Motor neuron (in vitro differentiated cells): Measurements from ENCODE around the gene WDR82. TPM values are rescaled to one million over a fixed set of nuclear protein-coding genes. Genes with fewer than 3 reads are reported as not detected.
A peak's percentile ranks its signal among the peaks of the same experiment; 100 is the strongest.

Experiments
- ATAC-seq, 8 experiments: fragments of 200-7000 bp; cut with Tn5 transposase; replicated peaks in 6 of 8; 2 replicates each; pipeline ENCODE4 v1.8.0; 2021; ENCODE audit warnings: mild to moderate bottlenecking in 8 of 8, moderate library complexity in 8 of 8
- H3K27ac ChIP-seq, 2 donors: fragments of 250-450 bp; sonication (Bioruptor Pico); 2 replicates each; pipeline ENCODE4 v1.9.0; 2021; ENCODE audit warnings: antibody characterized with exemption in 2 of 2, mild to moderate bottlenecking in 2 of 2, moderate library complexity in 1 of 2
- H3K4me1 ChIP-seq, 2 donors: fragments of 250-450 bp; sonication (Bioruptor Pico); replicated peaks in 1 of 2; 2 replicates each; pipeline ENCODE4 v1.6.1; 2021; ENCODE audit warnings: antibody characterized with exemption in 2 of 2, mild to moderate bottlenecking in 2 of 2, moderate library complexity in 1 of 2
- H3K4me3 ChIP-seq, 5 donors: fragments of 250-450 bp; sonication (Bioruptor Pico); 2 replicates each; pipeline ENCODE4 v1.9.0; 2021; ENCODE audit warnings: antibody characterized with exemption in 5 of 5, mild to moderate bottlenecking in 5 of 5, moderate library complexity in 4 of 5
- whole genome bisulfite sequencing, 10 experiments: fragments of 450-650 bp; shearing (Covaris generic); methylation state at CpG; one replicate each; pipeline ENCODE4 v1.0.0; 2022; 5-methylcytosine and 5-hydroxymethylcytosine counted together
- in situ Hi-C, 9 experiments: fragments of 400-800 bp; cut with MboI; loops; one replicate each; pipeline ENCODE4 v1.15.0; 2021; ENCODE audit warnings: low sequenced_read_pairs in 9 of 9, low pct_unique_long_range_greater_than_20kb in 2 of 9; ENCODE audit not compliant: unreplicated experiment in 9 of 9
- total RNA-seq, 8 experiments: library from RNA; unstranded; fragments of 300-600 nt; gene quantifications; 2 replicates each; pipeline versions ENCODE4 v1.2.3 to v1.2.4, GENCODE V29; 2022

Gene WDR82
- total RNA-seq, 8 experiments from 2014 or later = 48.6 to 104 (median 82.4) TPM

DNA sequence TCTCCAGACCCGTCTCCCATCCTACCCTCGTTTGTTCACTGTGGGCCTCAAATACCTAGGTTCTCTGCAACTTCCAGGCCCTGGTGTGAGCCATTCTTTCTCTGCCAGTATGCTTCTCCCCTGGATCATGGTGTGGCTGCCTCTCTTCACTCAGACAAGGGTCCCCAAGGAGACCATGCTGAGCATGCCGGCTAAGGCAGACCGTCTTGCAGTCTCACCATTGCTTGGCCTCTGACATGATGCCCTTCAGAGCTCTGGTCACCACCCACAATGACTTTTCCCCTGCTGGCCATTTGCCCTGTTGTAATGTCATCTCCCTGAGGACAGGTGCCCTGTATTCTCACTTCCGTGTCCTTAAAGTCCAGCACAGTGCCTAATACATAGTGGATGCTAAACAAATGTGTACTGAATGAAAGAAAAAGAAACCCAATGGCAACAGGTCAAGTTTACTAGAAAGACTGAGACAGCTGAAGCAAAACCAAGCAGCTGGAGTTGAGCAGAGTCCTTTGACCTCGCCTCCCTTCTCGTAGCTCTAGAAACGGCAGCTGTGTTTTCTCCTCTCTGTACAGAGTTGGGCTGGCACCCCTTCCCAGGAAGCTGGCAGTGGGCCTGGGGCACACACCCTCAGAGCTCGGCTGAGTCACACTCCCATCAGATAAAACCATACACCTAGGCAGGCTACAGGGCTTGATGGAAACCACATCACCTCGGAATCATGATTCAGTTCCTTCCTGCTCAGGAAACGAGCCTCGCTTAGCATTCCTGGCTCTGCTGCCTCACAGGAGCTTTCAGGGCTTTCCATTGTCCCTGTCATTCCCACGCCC, 61.7 kb downstream of the WDR82 start:
- in situ Hi-C loops = loop anchor here in 3 of 9 experiments (10.0 to 25.0 kb wide), 2 partner anchors 118 to 121 kb away; no protein-coding TSS in a partner anchor
- WGBS, 10 experiments = 0 to 92% (median 80%) methylated on average over 1 to 7 of the region's 13 CpGs; no CpG with 5 or more reads in 1 of the 10 experiments
- H3K4me3 ChIP-seq = no peak overlapping the region
- no peak overlapping the region for H3K27ac ChIP-seq
- peak in 3 of 8 experiments; percentile 5 to 72 (median 53) for ATAC-seq
- peaks cover 11 to 13% of the 10 kb centered on the region in 2 donors for H3K4me1 ChIP-seq

DNA sequence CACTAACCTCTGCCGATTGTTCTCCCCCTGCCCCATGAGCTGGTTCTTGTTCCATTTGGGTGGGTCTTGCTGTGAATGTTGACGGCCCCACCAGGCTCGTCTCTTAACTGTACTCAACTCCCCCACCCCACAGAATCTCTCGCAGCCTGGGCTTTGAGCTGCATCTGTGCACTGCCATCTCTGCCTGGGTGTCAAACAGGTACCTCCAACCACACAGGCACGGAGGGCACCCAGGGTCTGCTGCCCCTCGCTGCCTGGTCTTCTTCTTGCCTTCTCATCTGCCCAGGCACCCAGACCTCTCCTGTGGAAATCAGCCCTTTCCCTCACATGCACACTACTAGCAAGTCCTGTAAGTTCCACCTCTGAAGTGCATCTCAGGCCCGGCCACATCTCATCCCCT, 63.1 kb downstream of the WDR82 start:
- Histone ChIP-seq H3K4me1 (peaks cover 8 to 10% of the 10 kb centered on the region in 2 donors), H3K4me3 (no peak overlapping the region), H3K27ac (no peak overlapping the region)
- no peak for ATAC-seq
- in situ Hi-C loops = loop anchor here in 3 of 9 experiments (10.0 to 25.0 kb wide), 2 partner anchors 119 to 122 kb away; no protein-coding TSS in a partner anchor
- WGBS, 10 experiments = 93 to 100% (median 100%) methylated on average over 1 to 3 of the region's 7 CpGs; no CpG with 5 or more reads in 4 of the 10 experiments

GRCh38 chr3:52213901-52214300, 64.5 kb downstream of the WDR82 start:
- Histone ChIP-seq H3K27ac (no peak overlapping the region), H3K4me3 (no peak overlapping the region), H3K4me1 (peaks cover under 1 to 2% of the 10 kb centered on the region in 2 donors)
- in situ Hi-C loops = loop anchor here in 3 of 9 experiments (10.0 to 25.0 kb wide), 2 partner anchors 121 to 123 kb away; no protein-coding TSS in a partner anchor
- no peak for ATAC-seq

DNA sequence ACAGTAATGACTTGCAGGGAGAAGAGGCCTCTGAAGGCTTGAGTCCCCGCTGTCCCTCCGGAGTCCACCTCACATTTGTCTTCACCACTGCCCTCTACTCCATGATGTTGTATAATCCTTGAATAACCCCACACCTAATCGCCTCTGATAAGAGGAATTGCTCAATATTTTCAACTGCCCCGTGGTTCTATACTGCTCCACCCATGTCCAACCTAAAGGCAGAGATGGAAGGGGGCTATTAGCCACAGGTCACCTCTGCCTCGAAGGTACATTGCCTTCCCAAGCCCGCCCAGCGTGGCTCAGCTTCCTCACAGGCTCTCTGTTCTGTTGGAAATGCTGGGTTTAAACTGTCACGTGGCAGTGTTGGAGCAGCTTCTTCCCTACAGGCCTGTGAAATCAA, 65.4 kb downstream of the WDR82 start:
- WGBS, 10 experiments = 57 to 100% (median 87%) methylated on average over 1 to 8 of the region's 8 CpGs; no CpG with 5 or more reads in 2 of the 10 experiments
- Histone ChIP-seq H3K27ac (no peak overlapping the region), H3K4me3 (no peak overlapping the region), H3K4me1 (no peaks in the 10 kb centered on the region)
- in situ Hi-C loops = loop anchor here in 3 of 9 experiments (10.0 to 25.0 kb wide), 2 partner anchors 122 to 124 kb away; no protein-coding TSS in a partner anchor
- ATAC-seq = no peak

DNA sequence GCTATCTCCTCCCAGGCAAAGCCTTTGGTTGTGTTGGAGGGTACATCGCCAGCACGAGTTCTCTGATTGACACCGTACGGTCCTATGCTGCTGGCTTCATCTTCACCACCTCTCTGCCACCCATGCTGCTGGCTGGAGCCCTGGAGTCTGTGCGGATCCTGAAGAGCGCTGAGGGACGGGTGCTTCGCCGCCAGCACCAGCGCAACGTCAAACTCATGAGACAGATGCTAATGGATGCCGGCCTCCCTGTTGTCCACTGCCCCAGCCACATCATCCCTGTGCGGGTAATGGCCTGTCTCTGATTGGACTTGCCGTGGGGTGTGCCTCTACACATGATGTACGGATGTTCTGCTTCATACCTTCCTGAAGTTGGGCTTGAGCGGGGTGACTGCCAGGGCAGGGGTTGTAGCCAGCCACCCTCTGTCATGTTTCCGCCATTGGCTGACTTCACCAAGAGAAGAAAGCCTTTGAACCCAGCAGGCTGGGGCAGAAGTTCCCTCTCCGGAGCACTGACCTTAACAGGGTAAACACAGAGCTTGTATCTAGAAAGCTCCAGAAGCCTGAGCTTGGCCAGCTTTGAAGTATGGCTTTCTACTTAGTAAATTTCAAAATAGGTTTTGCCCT, 67.1 kb downstream of the WDR82 start:
- Histone ChIP-seq H3K27ac (no peak overlapping the region), H3K4me1 (no peaks in the 10 kb centered on the region), H3K4me3 (no peak overlapping the region)
- in situ Hi-C loops = loop anchor here in 3 of 9 experiments (10.0 to 25.0 kb wide), 2 partner anchors 123 to 126 kb away; no protein-coding TSS in a partner anchor
- 93 to 100% (median 100%) methylated on average over 1 to 13 of the region's 18 CpGs; no CpG with 5 or more reads in 1 of the 10 experiments for WGBS, 10 experiments
- ATAC-seq = no peak

GRCh38 chr3:52210550-52211046, 67.9 kb downstream of the WDR82 start:
- Histone ChIP-seq H3K4me3 (no peak overlapping the region), H3K27ac (no peak overlapping the region), H3K4me1 (no peaks in the 10 kb centered on the region)
- peak in 3 of 8 experiments; percentile 35 to 76 (median 55) for ATAC-seq
- 57 to 100% (median 99%) methylated on average over 2 to 6 of the region's 6 CpGs; no CpG with 5 or more reads in 4 of the 10 experiments for WGBS, 10 experiments
- in situ Hi-C loops = loop anchor here in 3 of 9 experiments (10.0 to 25.0 kb wide), 2 partner anchors 124 to 127 kb away; no protein-coding TSS in a partner anchor

DNA sequence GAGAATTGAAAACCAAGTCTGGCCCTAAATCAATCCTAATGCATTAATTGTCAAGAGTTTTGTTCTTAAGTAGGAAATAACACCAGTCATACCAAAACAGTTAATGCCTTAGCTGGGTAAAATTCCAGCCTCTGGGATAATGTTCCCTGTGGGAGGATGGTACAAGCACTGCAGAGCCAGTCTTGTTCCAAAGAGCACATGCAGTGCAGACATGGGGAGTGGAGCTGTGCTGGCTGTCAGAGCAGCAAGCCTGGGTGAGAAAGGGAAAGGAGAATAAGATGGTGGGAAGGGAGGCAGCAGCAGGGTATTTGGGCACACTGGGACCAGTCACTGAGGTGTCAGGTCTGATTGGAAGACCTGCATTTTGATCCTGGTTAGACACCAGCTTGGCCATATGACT, 68.4 kb downstream of the WDR82 start:
- Histone ChIP-seq H3K27ac (no peak overlapping the region), H3K4me1 (no peaks in the 10 kb centered on the region), H3K4me3 (no peak overlapping the region)
- in situ Hi-C loops = loop anchor here in 3 of 9 experiments (10.0 to 25.0 kb wide), 2 partner anchors 125 to 127 kb away; no protein-coding TSS in a partner anchor
- ATAC-seq = no peak

- Histone ChIP-seq H3K4me3 (no peak overlapping the region), H3K27ac (no peak overlapping the region), H3K4me1 (no peaks in the 10 kb centered on the region)
- ATAC-seq = no peak
- in situ Hi-C loops = loop anchor here in 2 of 9 experiments (25.0 kb wide), 1 partner anchor 129 kb away; no protein-coding TSS in a partner anchor
- 64 to 100% (median 89%) methylated on average over 1 to 4 of the region's 4 CpGs; no CpG with 5 or more reads in 1 of the 10 experiments for WGBS, 10 experiments
Observed at GRCh38 chr3:52208556-52208955, 69.9 kb downstream of the WDR82 start.

DNA sequence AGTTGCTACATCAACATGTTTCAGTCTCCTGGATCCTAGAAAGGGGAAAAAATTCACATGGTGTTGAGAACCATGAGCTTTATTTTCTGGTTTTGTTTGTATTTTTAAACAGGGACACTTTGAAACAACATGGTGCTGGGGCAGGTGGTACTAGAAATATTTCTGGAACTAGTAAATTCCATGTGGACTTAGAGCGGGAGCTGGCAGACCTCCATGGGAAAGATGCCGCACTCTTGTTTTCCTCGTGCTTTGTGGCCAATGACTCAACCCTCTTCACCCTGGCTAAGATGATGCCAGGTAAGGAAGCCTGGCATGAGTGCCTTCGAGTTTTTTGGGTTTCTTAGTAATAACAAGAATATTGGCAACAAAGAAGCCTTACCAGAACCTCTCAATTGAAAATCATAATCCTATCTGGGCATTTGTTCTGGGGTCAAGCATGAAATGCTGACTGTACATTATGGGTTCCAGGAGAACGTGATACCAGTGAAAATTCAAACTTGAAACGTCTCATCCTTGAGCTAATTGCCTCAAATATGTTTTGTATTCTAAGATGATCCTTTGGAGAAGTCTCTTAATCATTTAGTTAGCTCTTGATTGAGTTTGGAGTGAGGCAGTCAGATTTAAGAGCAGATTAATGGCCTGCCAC, 72.6 kb downstream of the WDR82 start:
- no peak for ATAC-seq
- H3K4me1 ChIP-seq = no peaks in the 10 kb centered on the region
- WGBS, 10 experiments = 66 to 96% (median 84%) methylated on average over 1 to 6 of the region's 6 CpGs; no CpG with 5 or more reads in 2 of the 10 experiments
- H3K4me3 ChIP-seq = no peak overlapping the region
- no peak overlapping the region for H3K27ac ChIP-seq
- in situ Hi-C loops = loop anchor here in 2 of 9 experiments (25.0 kb wide), 1 partner anchor 131 kb away; no protein-coding TSS in a partner anchor

Other genes with a start within 250 kb of the WDR82 start
- gene DUSP7, start 222.1 kb downstream of the WDR82 start, total RNA-seq = 10 to 100 TPM in 2 of 8 experiments, 1 to 10 TPM in 6; 6.9 to 12.9 (median 8.8) TPM
- gene POC1A, start 124.2 kb downstream of the WDR82 start, total RNA-seq = 10 to 100 TPM in 2 of 8 experiments, 1 to 10 TPM in 6; 1.2 to 13.2 (median 3.0) TPM
- gene ALAS1, start 80.5 kb downstream of the WDR82 start, total RNA-seq = 10 to 100 TPM; 30.0 to 51.1 (median 37.6) TPM
- under 1 TPM in 6 of 8 experiments, not detected in 2; 0.08 to 0.29 (median 0.17) TPM for gene TLR9, start 53.0 kb downstream of the WDR82 start, total RNA-seq
- gene TWF2, start 39.5 kb downstream of the WDR82 start, total RNA-seq = 10 to 100 TPM; 19.8 to 49.3 (median 30.3) TPM
- gene PPM1M, start 32.9 kb downstream of the WDR82 start, total RNA-seq = 10 to 100 TPM in 2 of 8 experiments, 1 to 10 TPM in 6; 2.6 to 20.8 (median 7.4) TPM
- 10 to 100 TPM in 5 of 8 experiments, 1 to 10 TPM in 3; 4.3 to 15.6 (median 12.3) TPM for gene GLYCTK, start 9.2 kb upstream of the WDR82 start, total RNA-seq
- 1 to 10 TPM; 1.1 to 5.9 (median 3.1) TPM for gene DNAH1, start 37.7 kb upstream of the WDR82 start, total RNA-seq
- gene BAP1, start 131.4 kb upstream of the WDR82 start, total RNA-seq = 10 to 100 TPM; 36.6 to 76.7 (median 59.2) TPM
- 10 to 100 TPM in 3 of 8 experiments, 1 to 10 TPM in 5; 5.5 to 14.0 (median 9.0) TPM for gene PHF7, start 132.0 kb upstream of the WDR82 start, total RNA-seq
- under 1 TPM; 0.05 to 0.91 (median 0.19) TPM for gene SEMA3G, start 166.5 kb upstream of the WDR82 start, total RNA-seq
- 10 to 100 TPM in 1 of 8 experiments, 1 to 10 TPM in 3, under 1 TPM in 4; 0.54 to 22.5 (median 1.2) TPM for gene TNNC1, start 175.4 kb upstream of the WDR82 start, total RNA-seq
- gene NISCH, start 177.0 kb upstream of the WDR82 start, total RNA-seq = 100 to 1,000 TPM in 1 of 8 experiments, 10 to 100 TPM in 7; 54.4 to 134 (median 80.6) TPM
- gene STAB1, start 216.7 kb upstream of the WDR82 start, total RNA-seq = 1 to 10 TPM in 2 of 8 experiments, under 1 TPM in 6; 0.11 to 2.0 (median 0.41) TPM